HK-2 (cell line): ENCODE data around the gene PCDHGC3.

ENCODE experiments used
- DNase-seq: peaks from one replicate; pipeline ENCODE4 v3.0.0-alpha.2; 2018; ENCODE audit not compliant: unreplicated experiment

The PCDHGC3 gene

GRCh38 chr5:141508440-141508797 is 32.7 kb downstream of the PCDHGC3 start:
- no peak for DNase-seq

GRCh38 chr5:141508798-141509611 is 33.2 kb downstream of the PCDHGC3 start:
- DNase-seq, result peak; percentile 82

GRCh38 chr5:141510160-141510559 is 34.4 kb downstream of the PCDHGC3 start:
- DNase-seq, result no peak

DNA sequence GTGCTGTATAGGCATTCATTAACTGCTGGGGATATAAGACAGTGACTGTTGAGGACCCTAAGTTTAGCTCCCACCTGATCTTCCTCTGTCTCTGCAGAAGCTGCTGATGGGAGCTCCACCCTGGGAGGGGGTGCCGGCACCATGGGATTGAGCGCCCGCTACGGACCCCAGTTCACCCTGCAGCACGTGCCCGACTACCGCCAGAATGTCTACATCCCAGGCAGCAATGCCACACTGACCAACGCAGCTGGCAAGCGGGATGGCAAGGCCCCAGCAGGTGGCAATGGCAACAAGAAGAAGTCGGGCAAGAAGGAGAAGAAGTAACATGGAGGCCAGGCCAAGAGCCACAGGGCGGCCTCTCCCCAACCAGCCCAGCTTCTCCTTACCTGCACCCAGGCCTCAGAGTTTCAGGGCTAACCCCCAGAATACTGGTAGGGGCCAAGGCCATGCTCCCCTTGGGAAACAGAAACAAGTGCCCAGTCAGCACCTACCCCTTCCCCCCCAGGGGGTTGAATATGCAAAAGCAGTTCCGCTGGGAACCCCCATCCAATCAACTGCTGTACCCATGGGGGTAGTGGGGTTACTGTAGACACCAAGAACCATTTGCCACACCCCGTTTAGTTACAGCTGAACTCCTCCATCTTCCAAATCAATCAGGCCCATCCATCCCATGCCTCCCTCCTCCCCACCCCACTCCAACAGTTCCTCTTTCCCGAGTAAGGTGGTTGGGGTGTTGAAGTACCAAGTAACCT is 35.3 kb downstream of the PCDHGC3 start:
- no peak for DNase-seq

DNA sequence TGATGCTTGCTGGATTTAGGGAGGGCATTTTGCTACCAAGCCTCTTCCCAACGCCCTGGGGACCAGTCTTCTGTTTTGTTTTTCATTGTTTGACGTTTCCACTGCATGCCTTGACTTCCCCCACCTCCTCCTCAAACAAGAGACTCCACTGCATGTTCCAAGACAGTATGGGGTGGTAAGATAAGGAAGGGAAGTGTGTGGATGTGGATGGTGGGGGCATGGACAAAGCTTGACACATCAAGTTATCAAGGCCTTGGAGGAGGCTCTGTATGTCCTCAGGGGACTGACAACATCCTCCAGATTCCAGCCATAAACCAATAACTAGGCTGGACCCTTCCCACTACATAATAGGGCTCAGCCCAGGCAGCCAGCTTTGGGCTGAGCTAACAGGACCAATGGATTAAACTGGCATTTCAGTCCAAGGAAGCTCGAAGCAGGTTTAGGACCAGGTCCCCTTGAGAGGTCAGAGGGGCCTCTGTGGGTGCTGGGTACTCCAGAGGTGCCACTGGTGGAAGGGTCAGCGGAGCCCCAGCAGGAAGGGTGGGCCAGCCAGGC is 36.1 kb downstream of the PCDHGC3 start:
- DNase-seq, result no peak

GRCh38 chr5:141512390-141512910 is 36.7 kb downstream of the PCDHGC3 start:
- DNase-seq, result no peak

DNA sequence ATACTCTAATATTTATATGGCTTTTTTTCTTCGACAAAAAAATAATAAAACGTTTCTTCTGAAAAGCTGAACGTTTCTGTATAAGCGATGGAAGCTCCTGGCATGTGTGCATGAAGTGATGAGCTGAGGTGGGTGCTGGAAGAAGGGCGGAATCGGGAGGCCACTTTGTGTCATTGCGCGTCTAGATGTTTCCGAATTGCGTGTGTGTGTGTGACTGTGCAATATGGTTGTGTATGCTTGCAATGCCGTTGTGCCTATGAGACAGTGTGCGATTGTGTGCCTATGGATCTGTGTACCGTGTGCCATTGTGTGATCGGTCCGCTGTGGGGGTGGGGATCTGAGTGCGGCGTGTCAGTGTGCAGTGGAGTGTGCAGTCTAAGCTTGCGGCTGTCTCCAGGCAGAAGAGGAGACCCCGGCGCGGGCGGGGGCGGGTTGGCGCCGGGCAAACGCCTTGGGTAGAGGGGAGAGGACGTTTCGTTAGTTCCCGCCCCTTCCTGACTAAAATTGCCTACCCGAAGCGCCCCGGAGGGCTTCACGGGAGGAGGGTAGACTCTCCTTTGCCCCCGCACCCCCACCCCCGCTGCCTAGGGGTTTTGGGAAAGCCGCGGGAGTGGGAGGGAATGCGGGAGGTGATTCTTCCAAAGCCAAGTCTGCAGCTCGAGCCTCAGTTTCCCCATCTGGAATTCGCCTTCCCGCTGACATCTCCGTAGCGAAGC is 37.3 kb downstream of the PCDHGC3 start:
- no peak for DNase-seq

GRCh38 chr5:141513627-141514329 is 38.0 kb downstream of the PCDHGC3 start:
- DNase-seq, result peak; percentile 68

DNA sequence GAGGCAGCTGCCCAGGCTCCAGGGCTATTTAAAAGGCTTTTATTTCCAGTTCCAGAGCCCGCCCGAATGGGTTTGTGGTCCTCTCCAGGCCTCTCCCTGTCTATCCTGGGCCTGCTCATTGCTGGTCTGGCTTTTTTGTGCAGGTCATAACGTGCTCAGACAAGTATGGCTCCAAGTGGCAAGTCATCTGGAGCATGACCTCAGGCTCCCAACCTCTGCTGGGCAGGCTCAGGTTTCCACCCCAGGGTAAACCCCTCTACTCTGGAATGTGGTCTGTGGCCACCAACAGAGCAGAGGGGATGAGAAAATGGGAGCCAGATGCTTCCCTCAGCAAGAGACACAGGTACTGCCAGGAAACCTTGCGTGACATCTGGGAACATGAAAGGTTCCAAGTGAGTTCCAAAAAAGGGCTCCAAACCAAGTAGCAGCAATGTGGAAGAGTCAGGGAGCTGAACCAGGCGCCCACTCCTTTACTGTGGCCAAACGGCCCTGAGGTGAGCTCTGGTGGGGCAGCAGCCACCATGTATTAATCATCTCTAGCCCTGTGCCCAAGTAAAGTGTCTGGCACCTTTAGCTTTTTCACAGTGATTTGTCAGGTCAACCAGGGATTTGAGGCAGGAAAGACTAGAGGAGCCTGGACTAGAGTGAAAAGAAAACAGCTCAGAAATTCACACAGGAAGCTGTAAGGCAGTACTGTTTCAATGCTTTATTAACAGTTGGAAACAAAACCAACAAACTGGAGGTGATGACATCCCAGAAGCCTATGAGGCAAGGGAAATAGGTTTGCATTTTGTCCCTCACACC is 38.8 kb downstream of the PCDHGC3 start:
- DNase-seq, result peak; percentile 60

DNA sequence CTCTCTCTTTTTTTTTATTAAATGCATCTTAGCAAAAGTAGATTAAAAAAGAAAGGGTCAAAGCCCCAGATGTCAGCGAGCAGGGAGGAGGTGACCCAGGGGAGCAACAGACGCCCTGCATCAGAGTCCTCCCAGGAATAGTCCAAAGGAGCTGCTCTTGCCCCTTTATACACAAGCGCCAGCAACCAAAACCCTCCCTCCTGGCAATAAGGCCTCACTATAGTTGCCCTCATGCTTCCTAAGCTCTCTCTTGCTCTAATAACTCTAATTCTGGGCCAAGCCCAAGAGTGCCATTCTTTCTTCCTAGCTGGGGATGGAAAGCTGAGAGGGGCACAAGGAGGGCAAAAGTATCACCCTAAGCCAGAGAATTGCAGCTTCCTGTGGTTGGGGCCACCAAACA is 39.4 kb downstream of the PCDHGC3 start:
- DNase-seq, result no peak

DNA sequence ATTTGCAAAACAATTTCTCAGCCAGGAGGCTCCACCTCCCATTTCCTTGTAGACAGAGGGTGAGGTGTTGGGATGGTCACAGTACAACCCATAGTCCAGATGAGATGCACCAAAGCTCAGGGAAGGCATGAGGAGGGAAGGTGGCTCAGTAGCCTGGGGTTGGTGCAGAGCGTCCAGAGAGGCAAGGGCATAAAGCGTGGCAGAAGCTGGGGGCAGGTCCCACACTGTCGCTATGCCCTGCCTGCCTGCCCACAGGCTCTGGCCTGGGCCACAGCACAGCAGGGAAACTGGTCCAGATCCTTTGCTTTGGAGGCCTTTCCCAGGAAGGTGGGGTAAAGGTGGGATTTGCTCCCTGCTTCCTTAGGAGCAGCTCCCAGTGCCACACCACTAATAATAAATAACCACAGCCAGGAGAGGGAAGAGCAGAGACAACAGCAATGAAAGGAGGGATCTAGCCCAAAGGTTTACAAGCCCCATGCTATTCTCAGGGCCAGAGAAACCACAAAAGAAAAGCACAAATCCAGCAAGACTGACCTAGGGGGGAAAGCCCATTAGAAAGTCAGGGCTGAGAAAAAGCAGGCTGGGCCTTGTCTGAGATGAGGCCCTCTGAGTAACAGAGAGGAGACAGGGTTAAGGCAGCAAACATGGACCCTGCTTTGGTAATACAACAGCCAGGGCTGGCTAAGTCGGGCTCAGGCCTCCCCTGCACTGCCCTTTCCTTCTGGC is 40.3 kb downstream of the PCDHGC3 start:
- no peak for DNase-seq

- no peak for DNase-seq
Measured at GRCh38 chr5:141516672-141517025, 40.9 kb downstream of the PCDHGC3 start.

DNA sequence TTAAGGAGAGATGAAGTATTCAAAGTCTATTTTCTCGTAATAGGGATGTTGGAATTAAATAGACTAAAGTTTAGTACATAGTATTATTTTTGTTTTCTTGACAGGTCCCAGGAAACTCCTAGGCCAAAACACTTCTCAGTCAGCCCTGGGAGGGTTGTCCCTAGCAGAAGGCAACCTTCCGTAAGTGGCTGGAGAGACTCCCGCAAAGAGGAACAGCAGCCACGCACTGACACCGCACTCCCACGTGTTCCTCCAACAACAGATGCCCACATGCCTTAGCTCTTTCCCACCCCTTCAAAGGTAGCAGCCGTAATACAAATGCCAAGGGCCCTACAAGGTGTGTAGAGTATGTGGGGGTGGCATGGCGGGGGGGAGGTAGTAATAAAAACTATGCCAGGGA is 41.5 kb downstream of the PCDHGC3 start:
- no peak for DNase-seq

- no peak for DNase-seq
Measured at GRCh38 chr5:141517880-141518617, 42.3 kb downstream of the PCDHGC3 start.

DNA sequence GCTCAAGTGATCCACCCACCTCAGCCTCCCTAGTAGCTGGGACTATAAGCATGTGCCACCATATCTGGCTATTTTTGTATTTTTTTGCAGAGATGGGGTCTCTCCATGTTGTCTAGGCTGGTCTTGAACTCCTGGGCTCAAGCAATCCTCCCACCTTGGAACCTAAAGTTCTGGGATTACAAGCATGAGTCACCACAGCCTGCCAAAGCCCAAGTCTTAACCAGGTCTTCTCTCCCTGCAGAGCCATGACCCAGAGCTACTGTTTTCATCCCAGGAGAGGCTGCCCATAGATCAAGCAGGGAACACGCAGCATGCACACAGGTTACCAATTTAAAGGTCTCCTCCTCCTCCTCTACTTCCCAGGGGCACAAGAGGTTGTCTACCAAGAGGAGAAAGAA is 42.9 kb downstream of the PCDHGC3 start:
- no peak for DNase-seq

GRCh38 chr5:141519605-141520565 is 44.1 kb downstream of the PCDHGC3 start:
- no peak for DNase-seq

- peak; percentile 38 for DNase-seq
Measured at GRCh38 chr5:141521244-141521781, 45.5 kb downstream of the PCDHGC3 start.

DNA sequence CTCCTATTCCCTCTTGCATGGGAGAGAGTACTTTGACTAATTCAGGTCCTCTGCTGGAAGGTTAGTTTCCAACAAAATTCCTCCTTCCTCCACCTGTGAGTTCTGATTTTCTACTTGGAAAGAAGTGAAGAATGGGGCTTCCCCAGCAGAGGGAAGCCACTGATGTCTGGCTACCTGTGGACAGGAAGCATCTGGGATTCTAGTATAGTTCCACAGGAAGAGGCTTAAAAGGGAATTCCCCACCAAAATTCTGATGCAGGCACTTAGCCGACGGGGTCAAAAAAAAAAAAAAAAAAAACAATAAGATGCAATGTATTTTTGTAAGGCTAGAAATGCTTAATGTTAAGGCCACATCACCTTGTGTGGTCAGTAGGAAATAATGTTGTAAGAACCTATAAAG is 46.5 kb downstream of the PCDHGC3 start:
- DNase-seq, result no peak
